ENCODE results near the gene GPC1. TPM values are rescaled to one million over a fixed set of nuclear protein-coding genes. Genes with fewer than 3 reads are reported as not detected.

The GPC1 gene
- total RNA-seq, 1 experiment from 2014 or later = 9.9 TPM

GRCh38 chr2:240456447-240457222 is 21.2 kb downstream of the GPC1 start:
- DNase-seq (ENCODE audit: low spot score) = no peak

DNA sequence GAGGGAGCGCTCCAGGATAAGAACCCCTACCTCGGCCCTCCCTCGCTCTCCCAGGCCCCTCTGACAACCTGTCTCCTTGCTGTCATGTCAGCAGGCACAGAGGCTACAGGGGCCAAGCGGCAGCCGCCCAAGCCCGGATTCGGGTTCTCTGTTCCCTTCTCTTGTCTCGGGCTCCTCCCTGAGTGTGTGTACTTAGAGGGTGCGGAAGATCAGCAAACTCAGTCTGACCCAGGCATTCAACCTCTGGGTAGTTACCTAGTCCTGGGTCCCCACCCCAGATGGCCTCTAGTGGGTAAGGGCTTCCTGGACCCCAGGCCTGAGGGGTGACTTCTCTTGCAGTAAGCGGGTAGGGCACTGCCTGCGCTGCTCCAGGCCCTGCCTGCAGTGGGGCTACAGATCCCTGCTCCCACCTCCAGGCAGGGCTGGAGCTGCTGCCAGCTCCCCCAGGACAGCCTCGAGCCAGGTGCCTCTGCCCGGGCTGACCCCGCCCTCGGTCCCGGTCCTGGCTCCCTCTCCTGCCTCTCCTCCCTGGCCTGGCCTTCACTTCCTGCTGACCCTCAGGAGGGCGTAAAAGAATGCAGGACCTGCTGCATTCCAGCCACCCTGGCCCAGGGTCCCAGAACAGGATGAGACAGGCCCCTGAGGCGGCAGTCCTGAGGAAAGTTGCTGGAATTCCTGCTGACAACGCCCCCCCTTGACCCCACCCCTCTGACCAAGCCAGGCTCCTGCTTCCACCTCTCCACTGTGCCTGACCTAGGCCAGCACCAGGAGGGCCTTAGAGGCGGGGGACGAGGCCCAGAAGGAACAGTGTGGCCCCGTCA is 22.0 kb downstream of the GPC1 start:
- no peak for DNase-seq (ENCODE audit: low spot score)

GRCh38 chr2:240458044-240458899 is 22.8 kb downstream of the GPC1 start:
- DNase-seq (ENCODE audit: low spot score) = no peak

DNA sequence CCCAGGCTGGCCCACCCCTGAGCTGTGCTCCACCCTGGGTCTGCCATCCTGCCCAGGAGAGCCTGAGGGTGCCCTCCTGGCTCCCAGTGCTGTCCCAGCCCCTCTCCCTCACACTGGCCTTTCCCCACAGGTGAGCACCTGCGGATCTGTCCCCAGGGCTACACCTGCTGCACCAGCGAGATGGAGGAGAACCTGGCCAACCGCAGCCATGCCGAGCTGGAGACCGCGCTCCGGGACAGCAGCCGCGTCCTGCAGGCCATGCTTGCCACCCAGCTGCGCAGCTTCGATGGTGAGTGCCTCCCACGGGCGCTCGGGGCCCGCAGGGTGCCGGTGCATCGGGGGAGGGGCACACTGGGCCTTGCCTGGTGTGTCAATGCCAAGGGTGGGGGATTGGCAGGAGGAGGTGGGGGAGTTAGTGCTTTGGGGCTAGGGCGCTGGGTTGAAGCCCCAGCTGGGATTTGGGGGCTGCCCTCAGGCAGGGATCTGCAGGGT is 23.5 kb downstream of the GPC1 start:
- no peak for DNase-seq (ENCODE audit: low spot score)

GRCh38 chr2:240459401-240460252 is 24.2 kb downstream of the GPC1 start:
- no peak for DNase-seq (ENCODE audit: low spot score)

DNA sequence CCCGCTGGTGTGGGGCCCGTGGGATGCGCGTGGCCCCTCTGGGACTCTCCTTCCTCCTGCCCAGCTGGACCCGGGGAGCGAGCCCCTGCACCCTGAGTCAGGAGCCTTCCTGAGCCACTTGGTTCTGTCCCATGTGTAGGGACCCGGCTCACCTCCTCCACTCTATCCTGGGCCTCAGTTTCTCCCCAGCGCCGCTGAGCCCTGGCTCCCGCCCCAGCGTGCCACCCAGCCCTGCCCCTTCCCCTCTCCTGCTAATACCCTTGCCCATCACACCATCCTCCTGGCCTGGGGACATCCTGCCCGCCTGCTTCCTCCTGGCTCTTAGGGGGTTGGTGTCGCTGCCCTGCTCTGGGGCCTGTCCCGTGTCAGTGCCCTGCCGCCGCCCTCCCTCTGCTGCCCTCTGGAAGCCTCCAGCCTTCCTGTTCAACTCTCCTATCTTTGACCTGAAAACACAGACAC is 24.8 kb downstream of the GPC1 start:
- DNase-seq (ENCODE audit: low spot score) = no peak

DNA sequence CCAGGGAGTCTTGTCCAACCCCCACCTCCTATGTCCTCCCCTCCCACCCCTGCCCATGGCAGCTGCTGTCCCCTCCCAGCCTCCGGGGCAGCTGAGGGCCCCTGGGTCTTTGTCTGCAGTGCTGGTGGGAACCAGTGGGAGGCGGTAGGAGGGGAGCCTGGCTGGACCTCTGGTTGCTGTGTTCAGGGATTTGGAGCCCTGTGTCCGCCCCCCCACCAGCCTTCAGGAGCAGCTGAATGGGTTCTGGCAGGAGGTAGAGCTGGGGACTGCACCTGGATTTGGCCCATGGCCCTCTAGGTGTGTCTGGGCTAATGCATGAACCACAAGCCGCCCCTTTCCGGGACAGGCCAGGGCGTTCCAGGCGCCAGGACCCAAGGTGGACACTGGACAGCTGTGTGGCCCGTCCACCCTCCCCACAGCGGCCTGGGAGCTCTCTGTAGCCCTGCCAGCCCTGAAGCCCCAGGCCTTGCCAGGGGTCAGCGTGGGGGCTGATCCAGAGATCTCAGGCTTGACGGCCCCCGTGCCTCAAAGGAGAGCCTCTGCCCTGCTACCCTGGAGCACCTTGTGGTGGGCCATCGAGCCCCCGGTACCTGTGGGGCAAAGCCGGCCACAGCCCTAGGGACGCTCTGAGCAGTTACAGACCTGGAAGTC is 25.4 kb downstream of the GPC1 start:
- no peak for DNase-seq (ENCODE audit: low spot score)

GRCh38 chr2:240461471-240462072 is 26.1 kb downstream of the GPC1 start:
- no peak for DNase-seq (ENCODE audit: low spot score)

GRCh38 chr2:240462073-240462706 is 26.7 kb downstream of the GPC1 start:
- DNase-seq (ENCODE audit: low spot score) = no peak

DNA sequence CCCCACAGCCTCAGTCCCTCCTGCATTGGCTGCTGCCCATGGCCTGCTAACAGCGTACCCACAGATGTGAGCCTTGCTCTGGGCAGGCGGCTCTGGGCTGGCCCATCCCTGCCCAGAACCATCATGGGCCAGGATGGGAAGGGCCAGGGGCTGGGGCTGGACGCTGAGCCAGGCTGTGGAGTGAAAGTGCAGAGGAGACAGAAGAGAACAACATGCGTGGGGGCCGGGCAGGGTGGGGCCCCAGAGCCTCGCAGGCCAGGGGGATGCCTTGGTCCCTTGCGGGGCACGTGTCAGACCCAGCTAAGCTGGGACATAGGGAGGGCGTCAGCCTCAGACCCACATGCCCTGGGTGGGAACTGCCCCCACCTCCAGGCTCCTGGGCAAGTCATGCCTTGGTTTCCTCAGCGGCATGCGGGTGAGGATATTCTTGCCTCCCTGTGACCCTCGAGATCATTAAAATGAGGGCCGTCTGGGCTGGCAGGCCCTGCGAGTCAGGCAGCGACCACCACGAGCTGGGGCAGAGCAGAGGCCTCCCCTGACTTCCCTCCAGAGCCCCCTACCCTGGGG is 27.3 kb downstream of the GPC1 start:
- DNase-seq (ENCODE audit: low spot score) = no peak

- DNase-seq (ENCODE audit: low spot score) = no peak
Observed at GRCh38 chr2:240463274-240463865, 27.9 kb downstream of the GPC1 start.

- no peak for DNase-seq (ENCODE audit: low spot score)
Observed at GRCh38 chr2:240463866-240464481, 28.5 kb downstream of the GPC1 start.

DNA sequence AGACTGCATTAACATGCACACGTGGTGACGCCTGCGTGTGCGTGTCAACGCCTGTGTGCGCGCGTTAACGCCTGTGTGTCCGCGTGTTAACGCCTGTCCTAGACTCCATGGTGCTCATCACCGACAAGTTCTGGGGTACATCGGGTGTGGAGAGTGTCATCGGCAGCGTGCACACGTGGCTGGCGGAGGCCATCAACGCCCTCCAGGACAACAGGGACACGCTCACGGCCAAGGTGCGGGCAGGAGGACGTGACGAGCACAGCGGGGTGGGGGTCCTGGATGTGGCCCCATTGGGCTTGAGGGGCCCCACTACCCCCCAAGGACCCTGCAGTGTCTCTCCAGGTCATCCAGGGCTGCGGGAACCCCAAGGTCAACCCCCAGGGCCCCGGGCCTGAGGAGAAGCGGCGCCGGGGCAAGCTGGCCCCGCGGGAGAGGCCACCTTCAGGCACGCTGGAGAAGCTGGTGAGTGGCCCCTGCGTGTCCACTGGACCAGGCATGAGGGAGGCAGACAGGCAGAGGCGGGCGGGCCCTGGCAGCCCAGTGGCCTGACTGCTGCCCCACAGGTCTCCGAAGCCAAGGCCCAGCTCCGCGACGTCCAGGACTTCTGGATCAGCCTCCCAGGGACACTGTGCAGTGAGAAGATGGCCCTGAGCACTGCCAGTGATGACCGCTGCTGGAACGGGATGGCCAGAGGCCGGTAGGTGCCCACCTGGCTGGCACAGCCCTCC is 29.2 kb downstream of the GPC1 start:
- no peak for DNase-seq (ENCODE audit: low spot score)

- no peak for DNase-seq (ENCODE audit: low spot score)
Observed at GRCh38 chr2:240465268-240465764, 29.9 kb downstream of the GPC1 start.

GRCh38 chr2:240465765-240466578 is 30.5 kb downstream of the GPC1 start:
- no peak for DNase-seq (ENCODE audit: low spot score)

DNA sequence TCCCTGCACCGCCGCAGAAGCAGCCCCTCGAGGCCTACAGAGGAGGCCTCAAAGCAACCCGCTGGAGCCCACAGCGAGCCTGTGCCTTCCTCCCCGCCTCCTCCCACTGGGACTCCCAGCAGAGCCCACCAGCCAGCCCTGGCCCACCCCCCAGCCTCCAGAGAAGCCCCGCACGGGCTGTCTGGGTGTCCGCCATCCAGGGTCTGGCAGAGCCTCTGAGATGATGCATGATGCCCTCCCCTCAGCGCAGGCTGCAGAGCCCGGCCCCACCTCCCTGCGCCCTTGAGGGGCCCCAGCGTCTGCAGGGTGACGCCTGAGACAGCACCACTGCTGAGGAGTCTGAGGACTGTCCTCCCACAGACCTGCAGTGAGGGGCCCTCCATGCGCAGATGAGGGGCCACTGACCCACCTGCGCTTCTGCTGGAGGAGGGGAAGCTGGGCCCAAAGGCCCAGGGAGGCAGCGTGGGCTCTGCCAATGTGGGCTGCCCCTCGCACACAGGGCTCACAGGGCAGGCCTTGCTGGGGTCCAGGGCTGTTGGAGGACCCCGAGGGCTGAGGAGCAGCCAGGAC is 31.2 kb downstream of the GPC1 start:
- no peak for DNase-seq (ENCODE audit: low spot score)

Data from HT-29 (cell line).